Colon (tissue), 2 donors: Measurements from ENCODE around the gene SYNE1.
"Not testable (repeated sequence)": the region's sequence is repeated elsewhere in the genome, so short reads cannot be mapped to it uniquely, and the experiment has no call there.

Experiments
- FAIRE-seq: peaks from 2 replicates; lab custom pipeline; 2012; peaks lifted over from hg19 to GRCh38; lab: Jason Lieb, UNC
- donor health status: control.
- donor health status: control.

The SYNE1 gene

GRCh38 chr6:152614776-152615175, 22.4 kb downstream of the SYNE1 start:
- FAIRE-seq = not testable (repeated sequence)

- no peak for FAIRE-seq
Measured at GRCh38 chr6:152609125-152609670, 28.0 kb downstream of the SYNE1 start.

GRCh38 chr6:152605941-152606340, 31.2 kb downstream of the SYNE1 start:
- no peak for FAIRE-seq

GRCh38 chr6:152605342-152605741, 31.8 kb downstream of the SYNE1 start:
- no peak for FAIRE-seq

- FAIRE-seq = peak; percentile 71
Measured at GRCh38 chr6:152603911-152604310, 33.3 kb downstream of the SYNE1 start.

GRCh38 chr6:152600022-152600421, 37.1 kb downstream of the SYNE1 start:
- FAIRE-seq = no peak

- FAIRE-seq = no peak
Measured at GRCh38 chr6:152598901-152599537, 38.1 kb downstream of the SYNE1 start.

- no peak for FAIRE-seq
Measured at GRCh38 chr6:152598421-152598820, 38.7 kb downstream of the SYNE1 start.

- no peak for FAIRE-seq
Measured at GRCh38 chr6:152596726-152597125, 40.4 kb downstream of the SYNE1 start.

GRCh38 chr6:152595499-152595898, 41.7 kb downstream of the SYNE1 start:
- FAIRE-seq = no peak

- no peak for FAIRE-seq
Measured at GRCh38 chr6:152594701-152595100, 42.5 kb downstream of the SYNE1 start.

- FAIRE-seq = no peak
Measured at GRCh38 chr6:152588456-152588855, 48.7 kb downstream of the SYNE1 start.

GRCh38 chr6:152587473-152587872, 49.7 kb downstream of the SYNE1 start:
- no peak for FAIRE-seq

- FAIRE-seq = no peak
Measured at GRCh38 chr6:152585236-152585635, 51.9 kb downstream of the SYNE1 start.

- FAIRE-seq = no peak
Measured at GRCh38 chr6:152583888-152584287, 53.3 kb downstream of the SYNE1 start.

GRCh38 chr6:152576525-152576924, 60.6 kb downstream of the SYNE1 start:
- no peak for FAIRE-seq

GRCh38 chr6:152575621-152576150, 61.5 kb downstream of the SYNE1 start:
- FAIRE-seq = no peak

GRCh38 chr6:152575161-152575560, 62.0 kb downstream of the SYNE1 start:
- no peak for FAIRE-seq

GRCh38 chr6:152573762-152574161, 63.4 kb downstream of the SYNE1 start:
- no peak for FAIRE-seq

GRCh38 chr6:152572338-152573088, 64.6 kb downstream of the SYNE1 start:
- no peak for FAIRE-seq

GRCh38 chr6:152571943-152572337, 65.2 kb downstream of the SYNE1 start:
- FAIRE-seq = no peak

- no peak for FAIRE-seq
Measured at GRCh38 chr6:152571089-152571488, 66.1 kb downstream of the SYNE1 start.
